KMS-11 (cell line): ENCODE measurements around the gene CCDC9B.

Experiments
- H2AFZ ChIP-seq: fragments of 200-600 bp; sonication (generic); 2 replicates; pipeline ENCODE4 v1.6.1; 2016; ENCODE audit warnings: antibody characterized with exemption, mixed run types, low read depth
- H3K27ac ChIP-seq: fragments of 200-600 bp; sonication (generic); 2 replicates; pipeline ENCODE4 v1.6.1; 2016; ENCODE audit warnings: mild to moderate bottlenecking, mixed run types
- H3K27me3 ChIP-seq: fragments of 200-600 bp; sonication (generic); 2 replicates; pipeline ENCODE4 v1.6.1; 2017; ENCODE audit warnings: mild to moderate bottlenecking, low read depth, mixed run types, moderate library complexity; ENCODE audit not compliant: insufficient read depth
- H3K36me3 ChIP-seq: fragments of 200-600 bp; sonication (generic); 2 replicates; pipeline ENCODE4 v1.6.1; 2017; ENCODE audit warnings: mild to moderate bottlenecking, mixed run types; ENCODE audit not compliant: insufficient read depth
- H3K4me1 ChIP-seq: fragments of 200-600 bp; sonication (generic); 2 replicates; pipeline ENCODE4 v1.6.1; 2016; ENCODE audit warnings: mild to moderate bottlenecking, low read depth, mixed run types; ENCODE audit not compliant: poor library complexity, severe bottlenecking
- H3K4me2 ChIP-seq: fragments of 200-600 bp; sonication (generic); 2 replicates; pipeline ENCODE4 v1.7.0; 2016; ENCODE audit warnings: mild to moderate bottlenecking, mixed run types
- H3K4me3 ChIP-seq: fragments of 200-600 bp; sonication (generic); IDR thresholded peaks from 2 replicates; pipeline ENCODE4 v1.6.1; 2017; ENCODE audit warnings: low read depth, low read length, mixed read lengths; ENCODE audit not compliant: insufficient read depth
- H3K79me2 ChIP-seq: fragments of 200-600 bp; sonication (generic); 2 replicates; pipeline ENCODE4 v1.6.1; 2016; ENCODE audit warnings: low read depth, mixed run types; ENCODE audit not compliant: insufficient read depth
- H3K9ac ChIP-seq: fragments of 200-600 bp; sonication (generic); 2 replicates; pipeline ENCODE4 v1.6.1; 2016; ENCODE audit warnings: mild to moderate bottlenecking, mixed run types
- H4K20me1 ChIP-seq: fragments of 200-600 bp; sonication (generic); 2 replicates; pipeline ENCODE4 v1.6.1; 2016; ENCODE audit warnings: mild to moderate bottlenecking, mixed run types; ENCODE audit not compliant: insufficient read depth
- TF ChIP-seq, protein P1 (sequence below): fragments of 200-600 bp; sonication (generic); conservative IDR thresholded peaks from 2 replicates; pipeline ENCODE4 v1.6.1; 2017; ENCODE audit warnings: low read depth, mild to moderate bottlenecking, antibody characterized with exemption, low read length, moderate library complexity, mixed read lengths

Gene CCDC9B

DNA sequence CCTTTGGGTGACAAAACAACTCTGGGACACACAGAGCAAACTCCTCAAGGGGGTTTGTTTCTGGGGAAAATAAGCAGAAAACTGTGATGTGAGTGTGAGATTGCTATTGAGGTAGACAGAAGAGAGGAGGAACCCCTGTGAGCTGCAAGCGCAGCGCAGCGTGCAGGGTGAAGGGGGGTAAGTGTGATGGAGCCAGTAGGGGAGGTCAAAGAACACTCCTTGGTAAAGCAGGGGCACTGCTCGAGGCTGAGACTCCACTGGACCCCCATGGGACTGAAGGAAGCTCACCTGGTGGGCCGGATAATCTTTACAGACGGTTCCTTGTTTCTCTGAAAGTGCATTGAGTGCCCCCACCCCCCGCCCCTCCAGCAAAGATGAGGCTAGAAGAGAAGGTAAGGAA is 9.7 kb downstream of the CCDC9B start:
- Histone ChIP-seq H3K27me3 (no peaks in the 10 kb centered on the region), H3K4me1 (peaks cover 49% of the 10 kb centered on the region), H3K79me2 (peaks cover 12% of the 10 kb centered on the region; the same call in 1 of the 2 replicates), H3K36me3 (no peaks in the 10 kb centered on the region), H2AFZ (no peak overlapping the region), H3K9ac (no peak overlapping the region), H3K4me2 (no peak overlapping the region), H3K4me3 (no peak overlapping the region), H3K27ac (peak overlapping the region; percentile 97; the same call in 1 of the 2 replicates), H4K20me1 (no peaks in the 10 kb centered on the region)
- TF ChIP-seq, protein P1, sequence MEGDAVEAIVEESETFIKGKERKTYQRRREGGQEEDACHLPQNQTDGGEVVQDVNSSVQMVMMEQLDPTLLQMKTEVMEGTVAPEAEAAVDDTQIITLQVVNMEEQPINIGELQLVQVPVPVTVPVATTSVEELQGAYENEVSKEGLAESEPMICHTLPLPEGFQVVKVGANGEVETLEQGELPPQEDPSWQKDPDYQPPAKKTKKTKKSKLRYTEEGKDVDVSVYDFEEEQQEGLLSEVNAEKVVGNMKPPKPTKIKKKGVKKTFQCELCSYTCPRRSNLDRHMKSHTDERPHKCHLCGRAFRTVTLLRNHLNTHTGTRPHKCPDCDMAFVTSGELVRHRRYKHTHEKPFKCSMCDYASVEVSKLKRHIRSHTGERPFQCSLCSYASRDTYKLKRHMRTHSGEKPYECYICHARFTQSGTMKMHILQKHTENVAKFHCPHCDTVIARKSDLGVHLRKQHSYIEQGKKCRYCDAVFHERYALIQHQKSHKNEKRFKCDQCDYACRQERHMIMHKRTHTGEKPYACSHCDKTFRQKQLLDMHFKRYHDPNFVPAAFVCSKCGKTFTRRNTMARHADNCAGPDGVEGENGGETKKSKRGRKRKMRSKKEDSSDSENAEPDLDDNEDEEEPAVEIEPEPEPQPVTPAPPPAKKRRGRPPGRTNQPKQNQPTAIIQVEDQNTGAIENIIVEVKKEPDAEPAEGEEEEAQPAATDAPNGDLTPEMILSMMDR: no peak

DNA sequence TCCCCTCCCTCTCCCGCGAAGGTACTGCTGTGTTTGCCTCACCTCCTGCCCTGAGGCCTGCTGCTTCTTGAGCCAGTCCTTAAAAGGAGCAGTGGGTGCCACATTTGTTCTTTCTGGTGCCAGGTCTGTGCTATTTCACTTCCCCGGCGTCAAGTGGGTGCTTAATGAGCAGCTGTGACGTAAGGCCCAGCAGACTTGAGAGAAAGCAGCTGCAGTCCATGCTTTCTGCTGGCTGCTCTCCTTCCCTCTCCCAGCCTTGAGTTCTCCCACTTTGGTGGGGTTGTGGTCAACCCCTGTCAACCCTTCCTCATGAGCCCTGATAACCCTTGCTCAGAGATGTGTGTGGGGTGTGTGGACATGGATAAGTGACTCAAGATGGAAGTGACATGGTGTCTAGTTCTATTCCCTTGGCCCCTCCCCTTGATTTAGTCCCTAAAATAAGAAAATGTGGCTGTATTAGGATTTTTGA is 10.3 kb downstream of the CCDC9B start:
- peak overlapping the region; percentile 97; the same call in 1 of the 2 replicates for H3K27ac ChIP-seq
- peaks cover 18% of the 10 kb centered on the region for H3K79me2 ChIP-seq
- H4K20me1 ChIP-seq: no peaks in the 10 kb centered on the region
- H3K4me1 ChIP-seq: peaks cover 56% of the 10 kb centered on the region
- H3K9ac ChIP-seq: no peak overlapping the region
- no peak overlapping the region for H3K4me3 ChIP-seq
- TF ChIP-seq, protein P1: no peak
- H3K4me2 ChIP-seq: peak overlapping the region; percentile 99; the same call in 1 of the 2 replicates
- no peaks in the 10 kb centered on the region for H3K36me3 ChIP-seq
- H3K27me3 ChIP-seq: no peaks in the 10 kb centered on the region
- no peak overlapping the region for H2AFZ ChIP-seq

DNA sequence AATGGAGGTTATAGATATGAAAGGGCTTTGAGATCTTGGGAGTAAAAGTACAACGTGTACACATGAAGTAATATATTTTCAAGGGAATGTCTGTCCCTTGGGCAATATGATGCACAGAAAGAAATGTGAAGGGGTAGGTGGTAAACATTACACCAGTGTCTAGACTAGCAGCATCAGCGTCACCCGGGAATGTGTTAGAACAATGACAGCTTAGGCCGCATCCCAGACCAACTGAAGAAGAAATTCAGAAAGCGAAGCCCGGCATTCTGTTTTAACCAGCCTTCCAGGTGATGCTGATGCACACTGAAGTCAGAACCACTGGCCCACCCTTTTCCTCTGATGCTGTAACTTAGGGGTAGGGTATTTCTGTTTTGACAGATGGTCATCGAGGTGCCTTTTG is 10.9 kb downstream of the CCDC9B start:
- H3K4me2 ChIP-seq: peak overlapping the region; percentile 99
- H3K27ac ChIP-seq: peak overlapping the region; percentile 97
- H3K4me1 ChIP-seq: peaks cover 61% of the 10 kb centered on the region
- TF ChIP-seq, protein P1: no peak
- H2AFZ ChIP-seq: no peak overlapping the region
- H3K27me3 ChIP-seq: no peaks in the 10 kb centered on the region
- H3K79me2 ChIP-seq: peaks cover 24% of the 10 kb centered on the region
- no peak overlapping the region for H3K9ac ChIP-seq
- no peaks in the 10 kb centered on the region for H4K20me1 ChIP-seq
- H3K36me3 ChIP-seq: no peaks in the 10 kb centered on the region
- no peak overlapping the region for H3K4me3 ChIP-seq

DNA sequence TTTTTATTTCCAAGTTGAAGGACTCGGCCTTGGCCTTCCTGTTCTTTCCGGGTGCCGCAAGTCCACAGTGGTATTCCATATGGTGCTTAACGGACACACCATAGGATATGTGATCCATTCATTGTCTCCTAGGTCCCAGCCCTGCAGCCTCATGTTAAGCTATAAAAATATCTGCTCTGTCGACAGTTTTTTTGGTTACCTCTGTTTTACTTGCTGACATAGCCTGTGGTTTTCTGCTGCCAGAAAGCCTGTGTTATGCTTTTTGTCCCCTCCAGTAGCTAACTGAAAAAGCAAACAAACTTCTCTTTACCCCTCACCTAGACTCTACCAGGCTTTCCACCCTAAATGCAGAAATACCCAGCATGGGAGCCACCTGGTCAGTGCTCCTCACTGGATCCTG is 12.0 kb downstream of the CCDC9B start:
- Histone ChIP-seq H3K4me3 (no peak overlapping the region), H3K27ac (peak overlapping the region; percentile 97), H3K79me2 (peaks cover 31% of the 10 kb centered on the region), H3K4me1 (peaks cover 61% of the 10 kb centered on the region), H3K4me2 (peak overlapping the region; percentile 99), H3K36me3 (no peaks in the 10 kb centered on the region), H3K9ac (peak overlapping the region; percentile 65), H2AFZ (peak overlapping the region; percentile 30; the same call in 1 of the 2 replicates), H3K27me3 (no peaks in the 10 kb centered on the region), H4K20me1 (no peaks in the 10 kb centered on the region)
- TF ChIP-seq, protein P1: no peak
